ENCODE results near the gene SGSH. TPM values are rescaled to one million over a fixed set of nuclear protein-coding genes. Genes with fewer than 3 reads are reported as not detected.

The SGSH gene
- total and polyA plus RNA-seq, 2 experiments from 2014 or later = 16.0 to 59.6 TPM

DNA sequence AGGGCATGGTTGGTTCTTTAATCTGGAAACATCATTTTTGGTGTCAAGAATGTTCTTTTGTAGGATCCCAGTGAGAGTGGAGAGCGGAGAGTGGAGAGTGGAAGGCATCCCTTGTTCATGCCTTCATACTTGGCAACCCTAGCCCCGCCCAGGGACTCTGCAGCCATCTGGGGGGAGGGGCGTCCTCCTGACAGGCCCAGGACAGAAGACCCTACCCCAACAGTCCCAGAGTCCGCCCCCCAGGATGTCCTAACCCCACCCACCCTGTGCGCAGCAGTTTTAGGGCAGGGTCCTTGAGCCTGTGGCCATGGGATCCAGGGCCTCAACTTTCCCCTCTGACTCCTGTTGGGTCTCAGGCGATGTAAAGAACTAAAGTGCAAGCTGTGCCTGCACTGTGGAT lies 4.5 kb upstream of the SGSH start:
- Histone ChIP-seq H3K9me3 (ENCODE audit: low read depth) (no peaks in the 10 kb centered on the region), H3K4me1 (ENCODE audit: insufficient read depth) (peaks cover 6% of the 10 kb centered on the region), H4K20me1 (ENCODE audit: insufficient read depth, poor library complexity, severe bottlenecking) (no peaks in the 10 kb centered on the region), H2AFZ (no peak overlapping the region), H3K27me3 (no peaks in the 10 kb centered on the region), H3K9me2 (replicated peaks; ENCODE audit: insufficient read depth) (no peaks in the 10 kb centered on the region), H3K27ac (no peak overlapping the region), H3K4me3 (no peak overlapping the region), H3K4me2 (no peak overlapping the region), H3K79me2 (peaks cover 18% of the 10 kb centered on the region), H3K36me3 (replicated peaks; ENCODE audit: insufficient read depth, low read depth) (no peaks in the 10 kb centered on the region)
- WGBS (ENCODE audit: low lambda C conversion rate, missing lambda C conversion rate) = 96% methylated on average over 6 of the region's 6 CpGs
- TF ChIP-seq EZH2 (IDR thresholded peaks at IDR 0.05; ENCODE audit: borderline replicate concordance) = no peak
- no peak for TF ChIP-seq EZH2phosphoT487 (IDR thresholded peaks at IDR 0.05; ENCODE audit: low read depth, severe bottlenecking, unreplicated experiment)
- no peak for DNase-seq (ENCODE audit: low spot score)

DNA sequence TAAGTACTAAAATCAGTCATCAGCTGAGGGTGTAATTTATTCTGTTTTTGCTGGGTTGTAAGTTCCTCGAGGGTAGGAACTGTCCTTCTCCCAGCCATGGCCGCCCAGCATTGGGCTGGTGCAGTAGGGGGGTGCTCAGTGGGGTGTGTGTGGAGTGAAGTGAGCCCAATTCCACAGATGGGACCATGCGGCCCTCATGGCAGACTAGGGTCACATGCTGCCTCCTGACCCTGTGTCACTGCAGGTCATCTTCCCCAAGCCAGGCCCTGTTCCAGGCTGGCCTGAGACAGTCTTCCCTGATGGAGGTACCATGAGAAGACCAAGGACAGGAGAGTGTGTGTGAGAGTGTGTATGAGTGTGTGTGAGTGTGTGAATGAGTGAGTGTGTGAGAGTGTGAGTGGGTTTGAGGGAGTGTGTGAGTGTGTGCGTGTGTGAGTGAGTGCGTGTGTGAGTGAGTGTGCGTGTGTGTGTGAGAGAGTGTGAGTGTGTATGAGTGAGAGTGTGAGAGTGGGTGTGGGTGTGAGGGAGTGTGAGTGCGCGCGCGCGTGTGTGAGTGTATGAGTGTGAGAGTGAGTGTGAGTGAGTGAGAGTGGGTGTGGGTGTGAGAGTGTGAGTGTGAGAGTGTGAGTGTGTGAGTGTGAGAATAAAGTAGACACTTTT lies 3.8 kb upstream of the SGSH start:
- H3K9me2 ChIP-seq (replicated peaks; ENCODE audit: insufficient read depth) = no peaks in the 10 kb centered on the region
- peaks cover 12% of the 10 kb centered on the region for H3K4me1 ChIP-seq (ENCODE audit: insufficient read depth)
- TF ChIP-seq EZH2phosphoT487 (IDR thresholded peaks at IDR 0.05; ENCODE audit: low read depth, severe bottlenecking, unreplicated experiment) = no peak
- no peak for TF ChIP-seq EZH2 (IDR thresholded peaks at IDR 0.05; ENCODE audit: borderline replicate concordance)
- TF ChIP-seq, protein P1, sequence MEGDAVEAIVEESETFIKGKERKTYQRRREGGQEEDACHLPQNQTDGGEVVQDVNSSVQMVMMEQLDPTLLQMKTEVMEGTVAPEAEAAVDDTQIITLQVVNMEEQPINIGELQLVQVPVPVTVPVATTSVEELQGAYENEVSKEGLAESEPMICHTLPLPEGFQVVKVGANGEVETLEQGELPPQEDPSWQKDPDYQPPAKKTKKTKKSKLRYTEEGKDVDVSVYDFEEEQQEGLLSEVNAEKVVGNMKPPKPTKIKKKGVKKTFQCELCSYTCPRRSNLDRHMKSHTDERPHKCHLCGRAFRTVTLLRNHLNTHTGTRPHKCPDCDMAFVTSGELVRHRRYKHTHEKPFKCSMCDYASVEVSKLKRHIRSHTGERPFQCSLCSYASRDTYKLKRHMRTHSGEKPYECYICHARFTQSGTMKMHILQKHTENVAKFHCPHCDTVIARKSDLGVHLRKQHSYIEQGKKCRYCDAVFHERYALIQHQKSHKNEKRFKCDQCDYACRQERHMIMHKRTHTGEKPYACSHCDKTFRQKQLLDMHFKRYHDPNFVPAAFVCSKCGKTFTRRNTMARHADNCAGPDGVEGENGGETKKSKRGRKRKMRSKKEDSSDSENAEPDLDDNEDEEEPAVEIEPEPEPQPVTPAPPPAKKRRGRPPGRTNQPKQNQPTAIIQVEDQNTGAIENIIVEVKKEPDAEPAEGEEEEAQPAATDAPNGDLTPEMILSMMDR (IDR thresholded peaks at IDR 0.05; ENCODE audit: poor library complexity) = no peak
- H3K9me3 ChIP-seq (ENCODE audit: low read depth) = no peaks in the 10 kb centered on the region
- 87% methylated on average over 11 of the region's 11 CpGs for WGBS (ENCODE audit: low lambda C conversion rate, missing lambda C conversion rate)
- no peaks in the 10 kb centered on the region for H3K27me3 ChIP-seq
- no peaks in the 10 kb centered on the region for H4K20me1 ChIP-seq (ENCODE audit: insufficient read depth, poor library complexity, severe bottlenecking)
- no peak overlapping the region for H3K4me2 ChIP-seq
- no peak for DNase-seq (ENCODE audit: low spot score)
- no peak overlapping the region for H3K27ac ChIP-seq
- H3K36me3 ChIP-seq (replicated peaks; ENCODE audit: insufficient read depth, low read depth) = no peaks in the 10 kb centered on the region
- H3K4me3 ChIP-seq = no peak overlapping the region
- peaks cover 23% of the 10 kb centered on the region for H3K79me2 ChIP-seq
- no peak overlapping the region for H2AFZ ChIP-seq

DNA sequence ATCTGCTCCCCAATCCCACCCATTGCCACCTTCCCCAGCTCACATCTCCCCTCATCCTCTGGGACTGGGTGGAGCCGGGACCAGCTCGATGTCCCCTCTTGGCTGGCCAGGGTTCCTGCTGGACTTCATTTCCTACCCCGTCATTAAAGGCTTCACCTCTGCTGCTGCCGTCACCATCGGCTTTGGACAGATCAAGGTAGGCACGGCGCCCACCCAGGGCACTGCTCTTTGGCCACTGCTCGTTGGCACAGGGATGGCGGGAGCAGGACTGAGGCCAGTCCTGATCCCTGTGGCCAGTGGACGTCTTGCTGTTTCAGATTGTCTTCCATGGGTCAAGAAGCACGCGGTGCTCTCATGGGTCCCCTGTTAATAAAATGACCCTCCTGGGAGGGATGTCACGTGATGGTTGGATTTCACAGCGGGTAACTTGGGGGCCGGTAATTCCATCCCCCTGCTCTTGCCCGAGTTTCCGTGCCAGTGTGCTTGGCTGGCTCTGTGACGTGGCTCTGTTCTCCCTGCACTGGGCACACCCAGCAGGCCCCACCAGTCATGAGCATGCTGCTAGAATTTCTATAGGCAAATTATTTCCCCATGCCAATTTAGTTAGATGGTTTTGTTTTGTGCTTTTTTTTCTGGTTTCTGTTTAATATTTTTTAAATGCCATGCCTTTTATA lies 3.1 kb upstream of the SGSH start:
- Histone ChIP-seq H3K4me1 (ENCODE audit: insufficient read depth) (peaks cover 16% of the 10 kb centered on the region), H2AFZ (no peak overlapping the region), H3K27ac (no peak overlapping the region), H4K20me1 (ENCODE audit: insufficient read depth, poor library complexity, severe bottlenecking) (no peaks in the 10 kb centered on the region), H3K9me2 (replicated peaks; ENCODE audit: insufficient read depth) (no peaks in the 10 kb centered on the region), H3K79me2 (peaks cover 28% of the 10 kb centered on the region), H3K4me3 (no peak overlapping the region), H3K9me3 (ENCODE audit: low read depth) (no peaks in the 10 kb centered on the region), H3K4me2 (no peak overlapping the region), H3K36me3 (replicated peaks; ENCODE audit: insufficient read depth, low read depth) (no peaks in the 10 kb centered on the region), H3K27me3 (no peaks in the 10 kb centered on the region)
- TF ChIP-seq EZH2phosphoT487 (IDR thresholded peaks at IDR 0.05; ENCODE audit: low read depth, severe bottlenecking, unreplicated experiment) (no peak), EZH2 (IDR thresholded peaks at IDR 0.05; ENCODE audit: borderline replicate concordance) (no peak)
- TF ChIP-seq, protein P1 (IDR thresholded peaks at IDR 0.05; ENCODE audit: poor library complexity) = no peak
- 94% methylated on average over 18 of the region's 18 CpGs for WGBS (ENCODE audit: low lambda C conversion rate, missing lambda C conversion rate)
- no peak for DNase-seq (ENCODE audit: low spot score)

Measured in hepatocyte (in vitro differentiated cells).